ENCODE data around the gene BASP1.

GRCh38 chr5:17241635-17242034, 24.2 kb downstream of the BASP1 start:
- TF ChIP-seq POLR2A (IDR thresholded peaks at IDR 0.05) (no peak), CTCF (IDR thresholded peaks at IDR 0.05) (no peak), POLR2AphosphoS5 (IDR thresholded peaks at IDR 0.05) (no peak), EP300 (IDR thresholded peaks at IDR 0.05) (no peak)
